ENCODE measurements around the gene GNAS.
"Not testable (repeated sequence)": the region's sequence is repeated elsewhere in the genome, so short reads cannot be mapped to it uniquely, and the experiment has no call there.

The GNAS gene

GRCh38 chr20:58941471-58941870 lies 89.0 kb downstream of the GNAS start:
- DNase-seq: no peak

- no peak for DNase-seq
Measured at GRCh38 chr20:58942549-58942948, 90.0 kb downstream of the GNAS start.

GRCh38 chr20:58944610-58945009 lies 92.1 kb downstream of the GNAS start:
- DNase-seq: no peak

- DNase-seq: no peak
Measured at GRCh38 chr20:58945965-58946631, 93.6 kb downstream of the GNAS start.

GRCh38 chr20:58947797-58948388 lies 95.4 kb downstream of the GNAS start:
- not testable (repeated sequence) for DNase-seq

GRCh38 chr20:58950603-58951002 lies 98.1 kb downstream of the GNAS start:
- DNase-seq: no peak

GRCh38 chr20:58953050-58953449 lies 100.5 kb downstream of the GNAS start:
- no peak for DNase-seq

GRCh38 chr20:58956078-58956477 lies 103.6 kb downstream of the GNAS start:
- DNase-seq: no peak

GRCh38 chr20:58959652-58960051 lies 107.1 kb downstream of the GNAS start:
- no peak for DNase-seq
